ENCODE data around the gene ITFG1. TPM values are rescaled to one million over a fixed set of nuclear protein-coding genes. Genes with fewer than 3 reads are reported as not detected.

The ITFG1 gene
- total and polyA plus RNA-seq, 9 of the 15 experiments (the other 6 are each of a cell fraction or from before 2014, with no cell fraction given): 17.1 to 83.5 (median 35.8) TPM

- TF ChIP-seq CEBPB (tag; IDR thresholded peaks at IDR 0.05): no peak
- no peak for TF ChIP-seq CHAMP1 (IDR thresholded peaks at IDR 0.05)
- TF ChIP-seq GATAD2A (IDR thresholded peaks at IDR 0.05): no peak
- TF ChIP-seq POLR2B (IDR thresholded peaks at IDR 0.05; ENCODE audit: low read depth, partially characterized antibody): no peak
- no peak for TF ChIP-seq HNRNPLL (IDR thresholded peaks at IDR 0.05; ENCODE audit: low read depth, low read length, poor library complexity, severe bottlenecking)
- TF ChIP-seq ZFX (CRISPR knock-in tag; IDR thresholded peaks at IDR 0.05): no peak
These were observed 264.4 kb downstream of the ITFG1 start (continued) for GRCh38 chr16:47196457-47196856.

GRCh38 chr16:47182318-47182717, 278.5 kb downstream of the ITFG1 start:
- Histone ChIP-seq H3K9me3 (replicated peaks; ENCODE audit: control insufficient read depth, insufficient read depth, low read depth, low read length) (no peaks in the 10 kb centered on the region), H3K9ac (ENCODE audit: insufficient read depth in 1 of 2, low read depth in 2 of 2, low read length in 2 of 2) (no peak overlapping the region), H3K36me3 (ENCODE audit: control insufficient read depth, insufficient read depth, low read length) (no peaks in the 10 kb centered on the region), H3K9me1 (ENCODE audit: control insufficient read depth, insufficient read depth, low read length) (no peaks in the 10 kb centered on the region), H3K79me2 (ENCODE audit: control insufficient read depth, insufficient read depth, low read length) (no peaks in the 10 kb centered on the region), H3K27me3 (ENCODE audit: control insufficient read depth in 2 of 2, insufficient read depth in 2 of 2, low read length in 2 of 2) (no peaks in the 10 kb centered on the region), H3K4me2 (ENCODE audit: insufficient read depth, low read length) (no peak overlapping the region), H3K4me1 (replicated peaks in 1 of 2; ENCODE audit: control insufficient read depth in 2 of 2, insufficient read depth in 2 of 2, low read length in 2 of 2) (no peaks in the 10 kb centered on the region), H3K27ac (ENCODE audit: extremely low read depth, low read depth, low read length) (no peak overlapping the region), H3K4me3 (no peak overlapping the region), H4K20me1 (replicated peaks; ENCODE audit: control insufficient read depth, insufficient read depth, low read length) (no peaks in the 10 kb centered on the region), H2AFZ (ENCODE audit: low read depth, low read length) (no peak overlapping the region)
- CTCF ChIA-PET (ENCODE audit: low intra/inter-chr PET ratio): no interaction called here
- TF ChIP-seq ZNF395 (CRISPR knock-in tag; IDR thresholded peaks at IDR 0.05) (no peak), TAF15 (IDR thresholded peaks at IDR 0.05; ENCODE audit: low read depth, low read length) (no peak), ZNF551 (CRISPR knock-in tag; IDR thresholded peaks at IDR 0.05) (no peak), ZNF507 (tag; conservative IDR thresholded peaks at IDR 0.05) (no peak), HBP1 (CRISPR knock-in tag; IDR thresholded peaks at IDR 0.05) (no peak), CSDE1 (IDR thresholded peaks at IDR 0.05) (no peak), HIVEP1 (CRISPR knock-in tag; IDR thresholded peaks at IDR 0.05) (no peak), ZNF785 (CRISPR knock-in tag; IDR thresholded peaks at IDR 0.05) (no peak), EGR1 (conservative IDR thresholded peaks at IDR 0.05) (no peak), CCNT2 (IDR thresholded peaks at IDR 0.05; ENCODE audit: borderline replicate concordance, extremely low read depth, insufficient read length, low read depth, low read length) (no peak), BRF1 (IDR thresholded peaks at IDR 0.05; ENCODE audit: borderline replicate concordance, extremely low read depth, insufficient read length) (no peak), PML (IDR thresholded peaks at IDR 0.05; ENCODE audit: low read length) (no peak), TRIM28 (IDR thresholded peaks at IDR 0.05) (no peak), BRCA1 (IDR thresholded peaks at IDR 0.05) (no peak), BRCA1 (CRISPR knock-in tag; IDR thresholded peaks at IDR 0.05) (no peak)
- intact Hi-C loops (cut with micrococcal nuclease): no loop called here
- ATAC-seq (no peak), DNase-seq (ENCODE audit: extremely low read depth in 1 of 4, low spot score in 3 of 4) (no peak), FAIRE-seq (no peak)
- no TSS peak for BruUV-seq (replicated peaks)
- POLR2A ChIA-PET: no interaction called here
- in situ Hi-C loops (cut with MboI): no loop called here
- WGBS (ENCODE audit: insufficient coverage, low coverage, missing lambda C conversion rate): 62% methylated on average over 3 of the region's 3 CpGs
